Subcutaneous adipose tissue (tissue), 4 donors: ENCODE results near the gene FGGY. TPM values are rescaled to one million over a fixed set of nuclear protein-coding genes. Genes with fewer than 3 reads are reported as not detected.

Source experiments
- total RNA-seq, 4 donors: library from RNA; depleted of rRNA; stranded (reverse); fragments of >200 nt; gene quantifications; one replicate each; pipeline ENCODE4 v1.1.0, GENCODE V29; 2016
- TF ChIP-seq, protein P1 (sequence below): fragments of 450-650 bp; IDR thresholded peaks from one replicate; pipeline ENCODE4 v1.5.1; 2016; ENCODE audit warnings: low read depth, mild to moderate bottlenecking, control low read depth, antibody characterized with exemption, moderate library complexity

The FGGY gene
- total RNA-seq, 4 donors from 2014 or later: 7.8 to 19.2 (median 12.5) TPM

DNA sequence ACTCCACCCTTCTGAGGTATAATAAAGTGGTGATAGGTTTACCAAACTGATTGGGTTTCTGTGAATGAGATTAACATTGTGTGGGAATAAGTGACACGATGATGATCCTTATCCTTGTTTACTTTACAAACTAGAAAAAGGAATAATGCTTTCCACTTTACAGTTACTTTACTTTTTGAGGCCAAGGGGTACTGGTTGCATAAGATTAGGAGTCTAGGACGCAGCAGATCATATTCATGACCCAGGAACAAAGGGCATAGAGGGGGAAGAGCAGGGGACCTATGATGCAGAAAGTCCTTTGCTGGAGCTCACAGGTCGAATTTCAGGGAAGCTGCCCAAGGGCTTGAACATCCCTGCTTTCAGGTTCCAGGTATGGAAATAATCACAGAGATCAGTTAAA is 20.4 kb downstream of the FGGY start:
- TF ChIP-seq, protein P1, sequence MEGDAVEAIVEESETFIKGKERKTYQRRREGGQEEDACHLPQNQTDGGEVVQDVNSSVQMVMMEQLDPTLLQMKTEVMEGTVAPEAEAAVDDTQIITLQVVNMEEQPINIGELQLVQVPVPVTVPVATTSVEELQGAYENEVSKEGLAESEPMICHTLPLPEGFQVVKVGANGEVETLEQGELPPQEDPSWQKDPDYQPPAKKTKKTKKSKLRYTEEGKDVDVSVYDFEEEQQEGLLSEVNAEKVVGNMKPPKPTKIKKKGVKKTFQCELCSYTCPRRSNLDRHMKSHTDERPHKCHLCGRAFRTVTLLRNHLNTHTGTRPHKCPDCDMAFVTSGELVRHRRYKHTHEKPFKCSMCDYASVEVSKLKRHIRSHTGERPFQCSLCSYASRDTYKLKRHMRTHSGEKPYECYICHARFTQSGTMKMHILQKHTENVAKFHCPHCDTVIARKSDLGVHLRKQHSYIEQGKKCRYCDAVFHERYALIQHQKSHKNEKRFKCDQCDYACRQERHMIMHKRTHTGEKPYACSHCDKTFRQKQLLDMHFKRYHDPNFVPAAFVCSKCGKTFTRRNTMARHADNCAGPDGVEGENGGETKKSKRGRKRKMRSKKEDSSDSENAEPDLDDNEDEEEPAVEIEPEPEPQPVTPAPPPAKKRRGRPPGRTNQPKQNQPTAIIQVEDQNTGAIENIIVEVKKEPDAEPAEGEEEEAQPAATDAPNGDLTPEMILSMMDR: no peak

DNA sequence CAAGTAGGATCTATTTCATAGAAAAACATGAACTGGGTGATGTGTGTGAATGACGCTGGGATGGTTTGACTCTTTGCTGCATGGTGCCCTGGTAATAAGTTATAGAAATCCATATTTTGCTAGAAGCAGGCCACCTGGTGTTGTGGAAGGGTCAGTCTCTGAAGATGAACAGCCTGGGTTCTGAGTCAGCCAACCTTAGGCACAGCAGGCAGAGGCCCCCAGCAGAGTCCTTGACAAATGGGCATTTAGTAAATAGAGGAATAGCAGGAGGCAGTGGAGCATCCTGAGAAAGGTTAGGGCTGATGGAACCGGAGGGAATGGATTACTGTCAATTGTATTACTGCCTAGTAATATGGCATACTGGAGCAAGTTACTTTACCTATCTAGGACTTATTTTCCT is 20.9 kb downstream of the FGGY start:
- TF ChIP-seq, protein P1: no peak

DNA sequence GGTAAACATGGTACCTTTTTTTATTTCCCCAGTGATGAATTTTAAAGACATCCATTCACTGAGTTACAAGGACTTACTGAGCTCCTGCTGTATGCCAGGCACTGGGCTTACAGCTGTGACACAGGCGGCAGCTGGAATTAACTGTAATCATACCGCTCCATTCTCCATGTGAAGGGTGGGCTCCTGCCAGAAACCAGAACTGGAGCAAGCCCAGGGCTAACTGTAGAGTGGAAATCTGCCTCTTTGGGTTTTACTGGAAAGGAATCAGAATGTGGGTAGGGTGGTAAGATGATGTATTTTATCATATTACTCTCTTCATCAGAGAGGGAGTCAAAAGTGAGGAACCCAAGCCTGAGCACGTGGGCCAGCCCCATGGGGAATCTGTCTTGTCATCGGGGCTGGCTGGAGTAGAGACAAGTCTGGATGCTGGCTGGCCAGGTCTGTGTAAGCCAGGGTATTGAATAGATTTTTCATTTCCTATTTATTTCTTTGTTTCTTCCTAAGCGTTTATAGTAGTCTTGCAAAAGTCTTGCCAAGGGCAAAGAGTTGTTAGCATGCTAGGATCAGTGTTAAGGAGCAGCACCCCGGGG is 21.5 kb downstream of the FGGY start:
- TF ChIP-seq, protein P1: no peak

DNA sequence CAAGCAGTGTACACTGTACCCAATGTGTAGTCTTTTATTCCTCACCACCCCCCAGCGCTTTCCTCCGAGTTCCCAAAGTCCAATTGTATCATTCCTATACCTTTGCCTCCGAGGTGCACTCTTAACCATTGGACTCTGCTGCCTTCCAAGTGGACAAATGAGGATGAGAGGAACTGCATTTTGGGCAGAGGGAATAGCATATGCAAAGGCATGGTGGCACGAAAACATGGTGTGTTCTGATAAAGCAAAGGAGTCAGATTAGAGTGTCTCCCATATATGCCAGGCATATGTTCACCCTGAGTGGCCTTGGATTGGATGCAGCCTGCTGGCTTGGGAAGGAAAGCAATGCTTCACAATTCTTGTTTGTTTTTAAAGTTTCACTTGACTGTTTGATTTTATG is 25.5 kb downstream of the FGGY start:
- TF ChIP-seq, protein P1: no peak

DNA sequence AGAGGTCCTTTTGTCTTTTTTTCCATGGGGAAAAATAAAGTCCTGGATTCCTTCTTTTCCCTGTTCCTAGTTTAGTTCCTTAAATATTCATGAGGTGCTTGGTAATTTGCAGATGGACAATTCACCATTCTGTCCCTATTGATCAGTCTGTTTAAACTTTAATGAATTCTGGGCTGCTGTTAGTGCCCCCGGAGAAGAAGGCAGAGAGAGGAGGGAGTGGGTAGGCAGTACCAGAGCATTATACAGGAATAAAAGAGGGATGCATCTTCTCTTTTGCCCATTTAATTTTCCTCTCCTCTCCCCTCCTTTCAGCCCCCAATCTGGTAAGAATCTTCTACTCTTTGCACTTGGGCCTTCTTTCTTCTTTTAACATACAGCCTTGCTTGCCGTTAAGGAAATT is 25.9 kb downstream of the FGGY start:
- TF ChIP-seq, protein P1: no peak

DNA sequence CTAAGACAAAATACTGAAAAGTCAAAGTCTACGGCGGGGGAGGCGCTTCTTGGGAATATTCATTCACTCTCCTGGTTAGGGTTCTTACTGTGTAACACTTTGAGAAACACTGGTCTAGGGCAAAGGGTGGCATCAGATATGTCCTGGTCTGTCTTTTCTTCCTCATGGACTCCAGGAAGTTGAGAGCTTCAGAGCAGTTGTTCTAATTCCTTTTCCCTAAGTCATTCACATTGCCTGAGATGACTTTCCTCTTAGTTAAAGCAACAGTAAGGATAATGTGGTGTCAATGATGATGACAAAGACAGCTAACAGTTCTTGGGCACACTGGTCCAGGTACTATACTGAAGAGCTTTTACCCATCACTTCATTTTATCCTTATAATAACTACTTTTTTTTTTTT is 27.0 kb downstream of the FGGY start:
- TF ChIP-seq, protein P1: no peak

DNA sequence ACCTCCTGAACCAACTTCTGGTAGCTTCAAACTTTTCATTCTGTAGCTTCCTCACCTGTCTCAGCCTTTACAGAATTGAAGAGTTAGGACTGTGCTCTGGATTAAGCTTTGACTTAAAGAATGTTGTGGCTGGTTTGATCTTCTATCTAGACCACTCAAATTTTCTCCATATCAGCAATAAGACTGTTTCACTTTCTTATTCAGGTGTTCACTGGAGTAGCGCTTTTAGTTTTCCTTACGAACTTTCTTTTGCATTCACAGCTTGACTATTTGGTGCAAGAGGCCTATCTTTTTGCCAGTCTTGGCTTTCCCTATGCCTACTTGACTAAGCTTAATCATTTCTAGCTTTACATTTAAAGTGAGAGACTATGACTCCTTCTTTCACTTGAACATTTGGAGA is 31.5 kb downstream of the FGGY start:
- TF ChIP-seq, protein P1: no peak
